NCI-H2081 treated with DMSO at 0.1 percent for 48 hours (cell line): ENCODE results near the gene PDE6H.

Experiments used
- DNase-seq: peaks from one replicate; lab custom pipeline; 2025; lab: John Stamatoyannopoulos, UW

The PDE6H gene

DNA sequence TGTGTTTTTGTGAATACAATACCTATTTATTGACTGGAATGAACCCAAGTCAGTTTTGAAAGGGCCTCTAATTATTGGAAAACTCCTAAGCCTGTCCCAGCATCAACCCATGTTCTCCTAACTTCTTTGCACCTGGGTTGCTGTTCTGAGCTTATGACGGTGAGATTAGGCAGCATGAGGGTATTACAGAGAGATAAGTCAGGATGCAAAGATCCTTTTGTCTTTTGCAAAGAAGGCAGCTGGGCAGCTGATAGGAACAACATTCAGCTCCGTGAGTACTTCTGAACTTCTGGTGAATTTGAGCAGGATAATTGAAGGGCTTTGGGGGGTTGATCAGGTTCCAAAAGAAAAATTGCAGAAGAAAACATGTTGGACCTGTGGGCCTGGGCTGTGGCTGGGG, at the start of gene PDE6H:
Gene PDE6H (plus strand): TSS at position 227 of the 400 bp plus-strand sequence. CDS start 4,971 bp downstream, outside the sequence.
- DNase-seq = no peak

DNA sequence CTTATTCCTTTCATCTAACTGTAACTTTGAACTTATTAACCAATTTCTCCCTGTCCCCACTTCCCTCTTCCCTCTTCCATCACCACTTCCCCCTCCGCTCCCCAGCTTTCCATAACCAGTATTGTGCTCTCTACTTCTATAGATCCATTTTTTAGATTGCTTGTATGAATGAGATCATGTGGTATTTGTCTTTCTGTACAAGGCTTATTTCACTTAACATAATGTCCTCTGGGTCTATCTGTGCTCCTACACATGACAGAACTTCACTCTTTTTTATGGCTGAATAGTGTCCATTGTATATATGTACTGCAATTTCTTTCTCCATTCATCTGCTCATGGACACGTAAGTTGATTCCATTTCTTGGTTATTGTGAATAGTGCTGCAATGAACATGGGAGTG, 48.9 kb upstream of the PDE6H start:
- DNase-seq = no peak

DNA sequence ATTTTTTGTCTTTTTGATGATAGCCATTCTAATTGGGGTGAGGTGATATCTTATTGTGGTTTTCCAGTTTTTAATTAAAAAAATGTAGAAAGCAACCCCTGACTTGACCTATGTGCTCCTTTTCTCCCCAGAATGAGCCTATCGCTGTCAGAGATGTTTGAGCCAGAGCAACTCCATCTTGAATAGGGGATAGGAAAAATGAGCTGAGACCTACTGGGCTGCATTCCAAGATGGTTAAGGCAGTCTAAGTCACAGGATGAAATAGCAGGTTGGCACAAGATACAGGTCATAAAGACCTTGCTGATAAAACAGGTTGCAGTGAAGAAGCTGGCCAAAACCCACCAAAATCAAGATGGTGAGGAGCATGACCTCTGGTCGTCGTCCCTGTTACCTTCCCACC, 48.3 kb upstream of the PDE6H start:
- no peak for DNase-seq

DNA sequence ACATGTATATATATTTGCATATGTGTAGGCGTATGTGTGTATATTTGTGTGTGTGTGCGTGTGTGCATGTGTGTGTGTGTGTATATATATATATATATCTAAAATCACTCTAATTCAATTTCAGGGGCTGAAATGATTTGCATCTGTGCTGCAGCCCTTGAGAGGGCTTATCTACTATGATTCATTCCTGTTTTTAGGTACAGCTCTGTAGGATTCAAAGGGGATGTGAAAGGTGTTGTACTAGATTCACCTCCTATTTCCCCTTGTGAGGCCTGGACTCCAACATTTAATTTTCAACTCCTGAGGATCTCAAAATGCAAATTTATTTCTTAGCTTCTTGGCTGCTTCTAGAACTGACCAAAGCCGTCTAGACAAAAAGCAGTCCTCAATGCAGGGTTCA, 45.6 kb upstream of the PDE6H start:
- no peak for DNase-seq

DNA sequence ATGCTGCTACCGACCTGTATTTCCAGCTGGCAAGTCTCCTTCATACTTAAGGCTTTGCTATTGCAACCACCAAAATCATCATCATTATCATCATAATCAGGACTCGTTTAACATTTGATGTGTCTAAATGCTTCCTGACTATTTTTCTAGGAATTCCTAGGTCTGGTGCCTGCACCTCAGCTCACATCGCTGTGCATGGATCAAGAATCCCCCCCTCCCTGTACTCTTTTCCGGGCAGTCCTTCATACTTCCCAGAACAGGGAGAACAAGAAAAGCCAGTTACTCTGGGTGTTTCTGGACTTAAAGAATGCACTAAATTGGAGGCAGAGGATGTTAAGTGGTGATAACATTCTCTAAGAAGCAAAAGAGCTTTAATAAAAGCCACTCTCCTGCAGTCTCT, 43.9 kb upstream of the PDE6H start:
- DNase-seq = no peak

DNA sequence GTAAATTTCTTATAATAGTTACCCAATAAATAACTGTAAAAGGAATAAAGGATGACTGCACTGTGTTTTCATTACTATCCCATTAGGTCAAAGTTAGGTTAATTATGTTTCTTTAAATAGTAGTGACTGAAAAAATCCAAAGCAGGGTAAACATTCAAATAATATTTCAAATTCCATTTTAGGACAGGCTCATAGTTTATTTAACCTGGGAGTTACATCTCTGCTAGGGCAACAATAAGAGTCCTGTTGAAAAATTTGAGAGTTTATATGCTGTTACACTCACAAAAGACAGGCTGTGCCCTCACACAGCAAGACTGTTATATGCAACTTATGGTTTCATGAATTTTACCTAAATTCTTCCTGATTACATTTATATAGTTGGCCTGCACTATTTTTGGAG, 42.5 kb upstream of the PDE6H start:
- no peak for DNase-seq

DNA sequence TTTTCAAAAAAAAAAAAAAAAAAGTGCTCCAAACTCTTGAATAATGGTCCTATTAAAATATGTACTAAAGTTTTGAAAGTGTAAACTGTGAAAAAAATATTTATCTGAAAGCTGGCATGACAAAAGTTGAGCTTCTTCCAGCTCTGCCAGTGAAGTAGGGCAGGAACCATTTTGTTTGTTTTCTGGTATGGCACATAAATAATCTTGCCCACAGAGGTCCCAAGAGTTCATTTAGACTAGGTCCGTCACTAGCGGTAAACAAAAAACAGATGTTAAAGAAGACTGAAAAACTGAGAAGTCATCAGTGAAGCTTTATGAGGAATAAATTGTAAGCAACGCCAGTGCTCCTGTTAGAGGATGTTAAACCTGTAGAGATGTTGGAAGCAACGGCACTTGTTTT, 41.5 kb upstream of the PDE6H start:
- DNase-seq = no peak

DNA sequence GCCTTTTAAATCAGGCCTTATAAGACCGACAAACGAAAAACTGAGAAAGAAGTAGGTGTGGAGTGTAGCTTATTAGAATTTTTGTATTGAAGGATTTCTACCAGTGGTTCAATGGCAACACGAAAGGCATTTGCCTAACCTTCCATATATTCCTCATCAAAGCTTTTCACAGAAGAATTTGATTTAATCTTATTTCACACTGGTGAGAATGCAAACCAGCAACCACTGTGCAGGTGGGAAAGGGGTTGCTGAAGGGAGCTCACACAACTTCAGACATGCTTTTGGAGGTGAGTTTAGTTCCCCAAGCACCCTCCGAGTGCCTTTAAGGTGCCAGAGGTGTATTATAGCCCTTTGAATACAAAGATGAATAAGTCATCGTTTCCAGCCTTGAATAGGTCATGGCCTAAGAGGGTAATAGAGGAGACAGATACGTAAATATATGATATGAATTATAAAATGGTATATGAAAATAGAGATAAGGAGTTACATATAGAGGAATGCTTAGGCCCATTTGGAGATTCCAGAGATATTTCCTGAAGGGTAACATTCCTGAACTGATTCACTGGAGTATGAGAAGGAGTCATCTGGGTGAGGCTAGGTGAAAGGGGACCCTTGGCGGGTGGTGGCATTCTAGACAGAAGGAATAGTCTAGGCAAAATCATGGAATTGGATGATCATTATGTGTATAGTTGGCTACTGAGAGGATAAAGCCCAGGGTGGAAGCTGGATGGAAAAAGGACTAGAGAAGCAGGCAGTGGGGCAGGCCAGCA, 40.9 kb upstream of the PDE6H start:
- no peak for DNase-seq

DNA sequence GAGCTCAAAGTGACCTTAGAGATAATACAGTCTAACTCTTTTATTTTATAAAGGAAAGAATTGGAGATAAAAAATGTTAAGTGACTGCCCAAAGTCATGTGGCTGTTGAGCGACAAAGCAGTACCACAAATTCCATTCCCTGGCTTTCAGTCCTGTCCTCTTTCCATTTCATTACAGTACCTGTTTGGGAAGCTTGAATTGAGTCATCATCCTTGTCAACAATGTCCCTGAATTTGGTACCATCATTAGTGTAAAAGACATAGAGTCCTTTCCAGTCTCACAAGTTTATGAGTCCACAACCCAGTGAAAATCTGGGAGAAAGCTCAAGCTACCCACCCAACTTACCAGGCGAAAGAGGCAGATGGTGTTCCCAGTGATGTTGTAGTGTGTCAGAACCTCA, 38.3 kb upstream of the PDE6H start:
- no peak for DNase-seq

DNA sequence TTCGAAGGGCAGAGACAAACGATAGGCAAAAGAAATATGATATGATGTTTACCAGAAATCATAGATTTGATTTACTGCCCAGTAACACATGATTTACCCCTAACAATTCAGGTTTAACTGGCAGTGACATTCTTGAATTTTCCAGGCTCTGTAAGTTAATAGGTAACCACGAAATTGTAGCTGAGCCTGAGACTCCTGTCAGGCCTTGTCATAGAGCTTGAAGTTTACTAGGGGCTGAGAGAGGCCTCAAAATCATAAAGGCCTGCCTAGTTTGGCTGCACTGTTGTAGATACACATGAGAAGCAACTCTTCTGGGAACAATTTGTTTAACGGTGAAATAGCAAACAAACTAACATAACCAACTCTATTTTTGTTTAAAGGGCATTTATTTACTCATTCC, 37.8 kb upstream of the PDE6H start:
- DNase-seq = no peak

DNA sequence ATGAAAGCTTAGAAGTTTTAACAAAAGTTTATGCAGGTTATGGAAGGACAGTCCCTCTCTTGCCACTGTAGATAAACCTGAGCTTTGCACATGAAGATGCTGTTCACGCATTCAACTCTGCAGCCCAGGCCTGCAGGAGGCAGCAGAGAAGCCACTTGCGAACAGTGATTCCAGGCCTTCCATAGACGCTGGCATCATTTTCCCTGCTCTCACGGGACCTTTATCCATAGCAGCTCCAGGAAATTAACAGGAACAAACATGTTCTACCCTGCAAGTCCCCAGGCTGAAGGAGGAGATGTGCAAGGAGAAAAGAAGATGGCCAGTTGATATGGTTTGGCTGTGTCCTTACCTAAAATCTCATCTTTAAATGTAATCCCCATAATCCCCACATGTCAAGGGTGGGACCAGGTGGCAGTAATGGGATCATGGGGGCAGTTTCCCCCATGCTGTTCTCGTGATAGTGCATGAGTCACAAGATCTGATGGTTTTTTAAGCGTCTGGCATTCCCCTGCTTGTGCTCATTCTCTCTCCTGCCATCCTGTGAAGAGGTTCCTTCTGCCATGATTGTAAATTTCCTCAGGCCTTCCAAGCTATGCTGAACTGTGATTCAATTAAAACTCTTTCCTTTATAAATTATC, 36.5 kb upstream of the PDE6H start:
- no peak for DNase-seq

DNA sequence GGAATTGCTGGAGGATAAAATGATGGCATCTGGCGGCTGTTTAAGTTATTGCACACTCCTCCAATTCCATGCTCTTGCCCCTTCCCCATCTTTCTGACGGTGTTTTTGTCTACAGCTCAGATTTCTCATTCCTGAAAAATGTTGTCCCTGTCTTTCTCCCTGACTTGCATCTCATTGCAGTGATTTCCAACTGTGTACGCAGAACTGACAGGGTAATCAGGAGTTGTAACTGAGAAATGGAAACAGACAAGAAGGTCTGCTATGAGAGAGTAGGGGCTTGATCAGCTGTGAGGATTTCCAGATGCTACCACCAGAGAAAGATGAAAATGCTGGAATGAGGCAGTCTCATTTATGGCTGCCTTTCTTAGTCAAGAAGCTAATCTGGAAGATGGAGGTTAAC, 35.8 kb upstream of the PDE6H start:
- no peak for DNase-seq

DNA sequence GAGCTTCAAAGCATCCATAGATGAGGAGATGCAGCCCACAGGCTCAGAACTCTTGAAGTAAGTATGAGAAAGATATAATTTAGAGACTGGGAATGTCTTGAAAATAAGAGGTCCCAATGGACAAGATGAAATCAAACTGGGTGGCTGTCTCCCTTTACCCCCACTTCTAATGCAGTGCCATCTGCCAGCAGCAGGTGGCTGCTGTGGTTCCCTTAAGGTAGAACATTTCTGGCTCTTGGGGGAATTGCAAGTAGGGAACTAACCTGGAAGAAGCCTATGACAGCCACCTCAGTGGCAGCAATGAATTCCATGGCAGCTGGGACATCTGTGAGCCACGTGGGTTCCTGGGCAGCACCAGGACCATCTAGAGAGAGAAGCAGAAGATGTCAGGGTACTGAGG, 35.2 kb upstream of the PDE6H start:
- DNase-seq = no peak

DNA sequence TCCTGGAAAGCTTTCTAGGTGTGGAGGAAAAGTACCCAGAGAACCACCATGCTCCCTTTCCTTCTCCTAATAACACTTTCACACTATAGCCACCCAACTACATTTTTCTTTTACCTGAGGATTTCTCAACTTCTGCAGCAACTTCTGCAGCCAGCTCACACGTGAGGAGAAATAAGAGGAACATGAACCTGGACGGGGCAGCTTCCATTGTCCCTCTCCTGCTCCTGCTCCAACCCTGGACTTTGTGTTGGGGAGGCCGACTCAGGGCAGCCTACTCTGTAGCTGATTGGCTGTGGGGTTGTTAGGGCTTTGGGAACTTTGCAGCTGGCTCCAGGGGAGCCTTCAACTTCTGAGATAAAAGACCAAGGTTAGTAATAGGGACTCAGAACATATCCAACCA, 34.5 kb upstream of the PDE6H start, which contains the start of gene ERP27:
Gene ERP27 (minus strand): TSS at position 237 of the 400 bp plus-strand sequence. CDS start 29 bp downstream, at position 208.
- DNase-seq = no peak

DNA sequence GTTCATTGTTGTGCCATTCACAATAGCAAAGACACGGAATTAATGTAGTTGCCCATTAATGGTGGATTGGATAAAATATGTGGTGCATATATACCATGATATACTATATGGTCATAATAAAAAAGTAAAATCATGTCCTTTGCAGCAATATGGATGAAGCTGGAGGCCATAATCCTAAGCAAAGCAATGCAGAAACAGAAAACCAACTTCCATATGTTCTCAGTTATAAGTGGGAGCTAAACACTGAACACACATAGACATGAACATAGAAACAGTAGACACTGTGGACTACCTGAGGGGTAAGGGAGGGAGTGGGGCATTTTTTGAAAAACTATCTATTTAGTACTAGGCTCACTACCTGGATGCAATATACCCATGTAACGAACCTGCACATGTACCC, 31.5 kb upstream of the PDE6H start:
- no peak for DNase-seq

DNA sequence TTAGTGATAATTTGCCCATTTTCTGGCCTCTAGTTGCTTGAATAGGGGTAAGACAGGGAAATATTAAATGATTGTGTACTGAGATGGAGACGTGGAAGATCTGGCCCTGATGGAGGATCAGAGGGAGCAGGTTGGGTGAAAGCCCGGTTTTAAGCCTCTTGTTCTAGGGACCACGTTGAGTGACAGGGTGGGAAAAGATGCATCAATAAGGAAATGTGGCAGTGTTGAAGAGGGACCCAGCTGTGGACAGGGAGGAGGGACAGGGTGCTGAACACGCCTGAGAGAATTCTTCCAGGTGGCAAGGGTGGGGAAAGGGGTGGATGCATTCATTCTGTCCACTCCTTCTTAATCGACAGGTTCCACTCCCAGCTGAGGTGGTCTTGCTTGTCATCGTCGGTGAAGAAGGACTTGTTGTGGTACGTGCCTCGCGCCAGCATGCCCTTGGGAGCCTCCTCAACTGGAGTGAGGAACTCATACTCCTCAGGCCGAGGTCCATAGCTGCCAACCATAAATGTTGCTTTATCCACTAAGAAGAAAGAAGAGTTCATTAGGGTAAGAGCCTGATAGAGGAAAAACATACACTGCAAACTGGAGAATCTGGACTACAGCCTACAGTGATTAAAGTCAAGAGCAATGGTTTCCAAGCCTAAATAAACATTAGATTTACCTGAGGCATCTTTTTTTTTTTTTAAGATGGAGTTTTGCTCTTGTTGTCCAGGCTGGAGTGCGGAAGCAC, 30.5 kb upstream of the PDE6H start:
- DNase-seq = no peak

DNA sequence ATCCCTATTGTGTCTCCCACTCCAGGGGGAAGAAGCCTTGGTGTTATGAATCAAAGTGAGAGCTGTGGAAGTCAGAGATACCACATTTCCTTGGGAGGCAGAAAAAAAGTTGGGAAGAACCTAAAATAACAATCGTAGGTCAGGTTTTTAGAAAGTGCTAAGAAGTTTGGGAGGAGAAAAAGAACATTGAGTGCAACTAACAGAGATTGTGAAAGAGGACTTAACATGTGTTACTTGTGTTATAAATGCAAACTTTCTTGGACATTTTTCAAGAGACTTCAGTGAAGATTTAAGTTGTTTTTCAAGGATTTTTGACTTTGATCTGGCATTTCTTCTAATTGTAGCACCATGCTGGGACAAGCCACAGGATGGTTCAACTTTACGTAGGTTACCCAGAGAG, 26.7 kb upstream of the PDE6H start:
- no peak for DNase-seq

DNA sequence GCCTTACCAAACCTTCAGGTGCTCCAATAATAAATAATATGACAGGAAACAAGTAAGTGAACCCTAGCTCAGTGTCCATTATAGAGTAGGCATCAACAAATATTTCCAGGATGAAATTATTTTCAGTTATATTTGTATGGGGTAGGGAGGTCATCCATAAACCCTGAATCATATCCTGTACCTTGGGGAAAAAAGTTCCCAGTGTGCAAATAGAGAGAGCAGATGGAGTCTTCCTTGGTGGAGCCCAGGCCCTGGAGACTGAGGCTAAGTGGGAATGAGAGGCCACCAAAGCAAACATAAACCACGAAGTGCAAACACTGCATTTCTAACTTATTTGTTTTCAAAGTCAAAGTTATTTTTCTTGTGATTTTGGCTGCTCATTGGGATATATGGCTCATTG, 26.0 kb upstream of the PDE6H start:
- DNase-seq = no peak

DNA sequence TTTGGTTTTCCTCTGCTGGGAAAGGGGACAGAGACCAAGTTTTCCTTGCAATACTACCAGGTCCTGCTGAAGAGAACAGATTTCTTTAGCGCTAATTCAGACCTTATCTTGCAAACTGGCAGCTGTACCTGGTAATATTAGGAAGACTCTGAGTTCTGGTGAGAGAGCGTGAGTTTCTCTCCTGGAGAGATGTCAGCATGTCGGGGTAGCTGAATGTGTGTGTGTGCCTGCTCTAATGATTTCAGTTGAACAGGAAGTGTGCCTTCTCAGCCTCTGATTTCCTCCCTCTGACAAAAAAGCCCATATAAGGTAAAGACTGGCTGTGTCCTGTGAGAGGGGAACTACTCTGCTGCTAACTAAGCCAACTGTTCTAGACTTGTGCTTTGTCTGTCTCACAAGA, 24.2 kb upstream of the PDE6H start:
- DNase-seq = no peak

DNA sequence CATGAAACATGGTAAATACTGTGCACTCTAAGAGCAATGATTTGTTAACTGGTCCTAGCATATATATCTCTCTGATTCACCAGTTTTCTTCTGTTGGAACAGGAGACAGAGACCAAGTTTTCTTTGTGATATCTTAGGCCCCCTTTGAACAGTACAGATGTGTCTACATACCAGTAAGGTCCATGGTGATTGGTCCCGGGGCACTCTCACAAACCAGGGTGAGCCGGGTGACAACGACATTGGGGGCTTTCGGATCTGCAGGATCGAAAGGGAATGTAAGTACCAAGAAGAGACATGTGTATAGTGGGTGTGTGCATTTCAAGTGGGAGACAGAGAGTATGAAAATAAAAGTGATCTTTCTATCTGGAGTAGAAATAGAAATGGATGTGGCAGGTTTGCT, 23.2 kb upstream of the PDE6H start:
- no peak for DNase-seq

DNA sequence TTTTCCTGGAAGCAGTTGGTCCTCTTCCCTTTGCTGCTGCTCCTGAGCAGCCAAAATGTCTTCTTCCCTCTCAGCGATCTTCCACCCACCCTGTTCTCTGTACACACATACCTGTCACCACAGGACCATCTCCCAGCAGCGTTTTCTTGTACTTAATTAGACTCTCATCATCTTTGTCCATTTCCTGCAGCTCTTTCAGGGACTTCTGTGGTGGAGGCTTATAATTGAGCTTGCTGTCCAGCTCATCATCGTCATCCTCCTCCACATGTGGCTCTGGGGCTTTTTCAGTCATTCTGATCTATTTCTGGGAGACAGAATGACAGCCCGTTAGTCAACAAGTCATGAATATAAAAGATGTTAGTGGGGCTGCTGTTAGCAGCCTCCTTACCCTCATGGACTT, 22.4 kb upstream of the PDE6H start:
- DNase-seq = no peak

DNA sequence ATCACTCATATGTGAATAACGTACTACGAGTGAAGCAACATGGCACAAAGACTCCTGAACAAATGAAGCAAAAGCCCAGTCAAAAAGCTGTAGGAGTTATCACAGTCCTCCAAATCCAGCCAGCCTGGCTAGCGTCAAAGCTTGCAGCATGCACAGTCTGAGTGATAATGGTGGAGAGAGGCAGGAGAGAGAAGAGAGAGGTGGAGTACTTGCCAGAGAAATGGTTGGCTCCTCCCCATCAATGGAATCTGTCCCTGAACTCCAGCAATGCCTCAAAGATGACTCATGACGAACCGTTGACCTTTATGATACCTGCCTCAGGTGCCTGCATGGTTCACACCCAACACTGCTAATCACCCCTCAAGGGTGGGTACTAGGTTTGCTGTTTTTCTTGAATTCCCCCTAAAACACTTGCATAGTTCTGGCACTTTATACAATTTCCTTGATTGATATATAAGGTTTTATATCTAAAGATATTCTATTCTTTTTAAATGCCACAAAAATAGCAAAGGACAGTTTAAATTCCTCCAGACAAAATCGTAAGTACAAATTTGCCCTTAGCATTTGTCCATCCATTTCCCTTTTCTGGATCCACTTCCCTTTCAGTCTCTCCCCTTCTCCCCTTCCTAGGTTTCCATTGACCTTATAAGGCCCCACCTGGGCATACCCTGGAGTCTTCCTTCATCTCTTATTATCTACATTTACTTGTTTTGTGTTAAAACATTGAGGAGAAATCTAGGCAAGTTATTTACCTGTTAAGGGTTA, 21.7 kb upstream of the PDE6H start:
- no peak for DNase-seq
